Mesothelial cell of epicardium (in vitro differentiated cells): Measurements from ENCODE around the gene SBSN. TPM values are rescaled to one million over a fixed set of nuclear protein-coding genes. Genes with fewer than 3 reads are reported as not detected.

Source experiments
- DNase-seq, 2 experiments: peaks; one replicate each; pipeline ENCODE4 v3.0.0; 2021; ENCODE audit warnings: low spot score in 2 of 2; ENCODE audit not compliant: unreplicated experiment in 2 of 2
- H3K27ac Mint-ChIP-seq: 2 replicates; pipeline ENCODE4 v1.8.0; 2021; ENCODE audit warnings: mixed read lengths
- H3K27me3 Mint-ChIP-seq: 2 replicates; pipeline ENCODE4 v1.8.0; 2021; ENCODE audit warnings: low read depth, mixed read lengths
- H3K36me3 Mint-ChIP-seq: 2 replicates; pipeline ENCODE4 v1.8.0; 2021; ENCODE audit warnings: mixed read lengths
- H3K4me1 Mint-ChIP-seq: 2 replicates; pipeline ENCODE4 v1.8.0; 2021; ENCODE audit warnings: mixed read lengths
- H3K4me3 Mint-ChIP-seq: 2 replicates; pipeline ENCODE4 v1.8.0; 2021; ENCODE audit warnings: mild to moderate bottlenecking, moderate library complexity, mixed read lengths
- H3K9me3 Mint-ChIP-seq: 2 replicates; pipeline ENCODE4 v1.8.0; 2021; ENCODE audit warnings: mixed read lengths
- CTCF ChIP-seq: fragments of 200-600 bp; sonication (generic); IDR thresholded peaks from one replicate; pipeline ENCODE4 v1.5.0; 2021; ENCODE audit warnings: antibody characterized with exemption; ENCODE audit not compliant: unreplicated experiment
- total RNA-seq: library from RNA; stranded (reverse); gene quantifications from 3 replicates; pipeline ENCODE4 v1.2.1, GENCODE V29; 2021

Gene SBSN
- total RNA-seq, 1 donor from 2014 or later: 0.49 TPM

DNA sequence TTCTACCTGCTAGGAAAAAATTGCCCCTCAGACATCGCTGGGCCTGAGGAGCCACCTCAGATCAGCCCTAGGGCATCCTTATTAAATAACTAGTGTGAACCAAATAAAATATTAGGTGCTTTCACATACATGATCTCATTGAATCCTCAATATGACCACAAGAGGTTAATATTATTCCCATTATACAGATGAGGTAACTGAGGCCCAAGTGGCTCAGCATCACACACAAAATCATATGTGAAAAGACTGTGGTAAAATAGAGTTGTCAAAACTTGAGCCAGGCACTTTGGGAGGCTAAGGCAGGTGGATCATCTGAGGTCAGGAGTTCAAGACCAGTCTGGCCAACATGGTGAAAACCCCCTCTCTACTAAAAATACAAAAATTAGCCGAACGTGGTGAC, 11.8 kb downstream of the SBSN start:
- H3K27ac Mint-ChIP-seq: no peak overlapping the region
- TF ChIP-seq CTCF: no peak
- no peaks in the 10 kb centered on the region for H3K4me1 Mint-ChIP-seq
- DNase-seq: no peak
- no peak overlapping the region for H3K4me3 Mint-ChIP-seq
- no peaks in the 10 kb centered on the region for H3K36me3 Mint-ChIP-seq
- H3K9me3 Mint-ChIP-seq: no peaks in the 10 kb centered on the region
- H3K27me3 Mint-ChIP-seq: peaks cover 28% of the 10 kb centered on the region

- Mint-ChIP-seq H3K4me3 (no peak overlapping the region), H3K36me3 (no peaks in the 10 kb centered on the region), H3K9me3 (no peaks in the 10 kb centered on the region), H3K4me1 (peaks cover 4% of the 10 kb centered on the region), H3K27me3 (peaks cover 27% of the 10 kb centered on the region), H3K27ac (no peak overlapping the region)
- TF ChIP-seq CTCF: no peak
- DNase-seq: no peak
These were observed 13.8 kb downstream of the SBSN start for GRCh38 chr19:35514282-35514809.

DNA sequence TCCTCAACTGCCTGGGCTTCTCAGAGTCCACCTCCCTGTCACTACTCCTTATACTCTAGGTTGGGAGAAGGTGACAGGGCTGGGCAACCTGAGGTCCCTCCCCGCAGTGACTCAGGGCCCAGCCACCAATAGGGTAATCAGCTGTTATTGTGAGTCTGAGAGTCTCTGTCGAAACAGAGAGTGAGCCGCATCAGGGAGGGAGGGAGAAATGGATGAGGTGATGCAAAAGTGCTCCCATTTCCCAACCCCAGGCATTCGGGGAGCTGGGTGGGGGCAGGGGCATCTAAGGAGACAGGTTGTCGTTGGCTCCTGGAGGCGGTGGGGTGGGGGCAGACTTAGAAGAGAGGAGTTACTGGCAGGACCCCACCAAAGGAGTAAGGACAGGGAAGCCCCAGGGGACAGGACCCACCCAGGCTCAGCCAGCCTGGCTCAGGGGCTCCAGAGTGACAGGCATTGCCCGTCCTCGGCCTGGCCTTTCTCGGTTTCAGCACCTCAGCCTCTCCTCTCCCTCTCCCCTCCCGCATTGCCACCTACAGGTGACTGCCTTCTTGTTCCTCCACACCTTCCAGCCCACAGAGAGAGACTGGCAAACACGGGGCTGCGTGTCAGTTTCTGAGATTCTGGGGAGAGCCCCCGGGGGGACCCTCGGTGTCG, 14.4 kb downstream of the SBSN start, which contains the start of gene DMKN:
Gene DMKN, minus strand, starts transcription at position 22 of the 654 bp plus-strand sequence. CDS start 174 bp downstream, outside the sequence.
- DNase-seq: no peak
- Mint-ChIP-seq H3K9me3 (no peaks in the 10 kb centered on the region), H3K4me1 (peaks cover 7% of the 10 kb centered on the region), H3K4me3 (no peak within 1 kb of the TSS), H3K36me3 (no peaks in the 10 kb centered on the region), H3K27me3 (peaks cover 26% of the 10 kb centered on the region), H3K27ac (no peak within 1 kb of the TSS)
- no peak for TF ChIP-seq CTCF

DNA sequence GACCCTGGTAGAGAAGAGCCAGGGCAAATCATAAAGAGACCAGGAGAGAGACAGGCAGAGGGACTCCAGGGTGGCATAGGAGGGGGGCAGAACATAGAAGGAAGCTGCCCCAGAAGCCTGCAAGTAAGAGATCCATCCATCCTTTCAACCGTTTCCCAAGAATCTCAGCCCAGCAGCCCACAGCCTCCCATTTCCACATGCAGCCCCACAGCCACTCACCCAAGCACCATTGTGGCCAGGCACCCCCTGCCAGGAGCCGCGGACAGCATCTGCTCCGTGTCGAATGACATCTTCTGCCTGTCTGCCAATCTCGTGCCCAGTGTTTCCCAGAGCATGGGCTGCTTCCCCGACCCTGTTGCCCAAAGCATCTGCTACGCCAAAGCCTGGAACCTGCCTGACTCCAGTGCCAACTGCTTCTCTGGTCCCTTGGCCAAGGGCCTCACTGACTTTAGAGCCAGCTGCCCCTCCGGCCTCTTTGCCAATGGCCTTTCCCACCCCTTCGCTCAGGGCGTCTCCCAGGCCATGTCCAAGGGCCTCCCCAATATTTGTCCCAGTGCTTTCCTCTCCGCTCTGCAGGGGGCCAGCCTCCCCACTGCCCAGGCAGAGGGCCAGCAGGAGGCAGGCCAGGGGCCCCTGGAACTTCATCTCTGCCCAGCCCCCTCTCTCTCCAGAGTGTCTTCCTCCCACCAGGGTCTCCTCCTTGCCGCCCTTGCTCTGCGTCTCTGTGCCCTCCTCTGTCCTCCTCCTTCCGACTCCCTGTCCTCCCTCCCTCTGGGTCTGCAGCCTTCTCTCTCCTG, 15.1 kb downstream of the SBSN start:
- DNase-seq: no peak

DNA sequence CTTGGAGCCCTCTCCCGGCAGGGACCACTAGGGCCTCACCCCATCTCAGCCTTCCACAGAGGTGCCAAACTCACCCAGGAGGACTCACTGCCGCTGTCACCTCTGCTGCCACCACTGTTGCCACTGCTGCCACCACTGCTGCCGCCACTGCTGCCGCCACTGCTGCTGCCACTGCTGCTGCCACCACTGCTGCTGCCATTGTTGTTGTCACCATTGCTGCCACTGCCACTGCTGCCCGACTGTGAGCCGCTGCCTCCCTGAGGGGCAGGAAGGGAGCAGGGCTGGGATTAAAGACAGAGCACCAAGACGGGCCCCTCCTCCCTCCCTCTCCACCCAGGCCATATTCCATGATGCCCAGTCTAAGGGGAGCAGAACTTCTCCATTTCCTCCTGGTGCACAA, 16.8 kb downstream of the SBSN start:
- no peak for TF ChIP-seq CTCF
- H3K27ac Mint-ChIP-seq: no peak overlapping the region
- peak overlapping the region; percentile 24 for H3K4me3 Mint-ChIP-seq
- no peaks in the 10 kb centered on the region for H3K9me3 Mint-ChIP-seq
- no peaks in the 10 kb centered on the region for H3K36me3 Mint-ChIP-seq
- H3K4me1 Mint-ChIP-seq: peaks cover 15% of the 10 kb centered on the region
- no peak for DNase-seq
- peaks cover 26% of the 10 kb centered on the region for H3K27me3 Mint-ChIP-seq

More for the DNA sequence above, 15.1 kb downstream of the SBSN start:
- no peaks in the 10 kb centered on the region for H3K36me3 Mint-ChIP-seq
- no peak for TF ChIP-seq CTCF
- peaks cover 26% of the 10 kb centered on the region for H3K27me3 Mint-ChIP-seq
- peaks cover 14% of the 10 kb centered on the region for H3K4me1 Mint-ChIP-seq
- H3K9me3 Mint-ChIP-seq: no peaks in the 10 kb centered on the region
- H3K27ac Mint-ChIP-seq: no peak overlapping the region
- H3K4me3 Mint-ChIP-seq: no peak overlapping the region
